HG03060 (cell line): ENCODE data around the gene GPN3.
"Not testable (repeated sequence)": the region's sequence is repeated elsewhere in the genome, so short reads cannot be mapped to it uniquely, and the experiment has no call there.

ENCODE experiments used
- ATAC-seq: cut with Tn5 transposase; IDR thresholded peaks from one replicate; pipeline ENCODE4 v1.9.1; 2021; ENCODE audit warnings: low read depth, moderate number of reproducible peaks; ENCODE audit not compliant: unreplicated experiment

Gene GPN3

GRCh38 chr12:110449799-110450497 is 18.1 kb downstream of the GPN3 start, which contains the start of gene ARPC3:
TSS of gene ARPC3 (minus strand) at chr12:110450337. CDS start at chr12:110450260, 77 bp downstream.
- peak; percentile 87 for ATAC-seq

- ATAC-seq, result no peak
These were observed 23.6 kb downstream of the GPN3 start for GRCh38 chr12:110444455-110444854.

GRCh38 chr12:110436231-110436630 is 31.8 kb downstream of the GPN3 start:
- ATAC-seq, result no peak

DNA sequence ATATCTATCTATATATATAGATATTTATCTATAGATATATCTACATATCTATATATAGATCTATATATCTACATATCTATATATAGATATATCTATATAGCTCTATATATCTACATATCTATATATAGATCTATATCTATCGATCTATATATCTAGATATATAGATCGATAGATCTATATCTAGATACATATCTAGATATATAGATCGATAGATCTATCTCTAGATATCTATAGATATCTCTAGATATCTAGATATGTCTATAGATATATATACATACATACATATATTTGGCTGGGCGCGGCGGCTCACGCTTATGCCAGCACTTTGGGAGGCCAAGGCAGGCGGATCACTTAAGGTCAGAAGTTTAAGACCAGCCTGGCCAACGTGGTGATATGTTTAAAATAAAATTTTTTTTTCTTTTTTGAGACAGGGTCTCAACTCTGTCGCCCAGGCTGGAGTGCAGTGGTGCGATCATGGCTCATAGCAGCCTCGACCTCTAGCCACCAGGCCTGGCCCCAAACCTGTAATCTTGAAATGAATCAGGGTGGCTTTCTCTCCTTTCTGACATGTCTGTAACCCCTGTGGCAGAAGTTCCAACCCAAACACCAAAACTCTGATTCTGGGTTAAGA is 36.0 kb downstream of the GPN3 start:
- ATAC-seq, result peak; percentile 23

- not testable (repeated sequence) for ATAC-seq
These were observed 38.4 kb downstream of the GPN3 start for GRCh38 chr12:110429676-110430075.

DNA sequence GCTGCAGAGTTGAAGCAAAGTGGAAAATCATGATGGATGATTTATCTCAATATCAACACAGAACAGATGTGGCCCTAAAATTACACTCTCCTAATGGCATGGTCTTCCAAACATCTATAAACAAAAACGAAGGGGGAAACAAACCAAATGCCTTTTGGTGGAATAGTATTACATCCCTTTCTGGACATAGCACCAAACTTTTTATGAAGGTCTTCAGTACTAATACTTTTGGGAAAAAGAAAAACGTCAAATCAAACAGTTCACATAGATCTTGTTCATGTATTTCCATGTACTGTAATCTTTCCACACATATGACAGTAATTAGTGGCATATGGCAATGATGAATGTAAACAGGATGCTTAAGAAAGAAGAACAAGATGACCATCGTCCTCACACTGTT is 41.7 kb downstream of the GPN3 start:
- no peak for ATAC-seq

GRCh38 chr12:110424237-110424636 is 43.8 kb downstream of the GPN3 start:
- no peak for ATAC-seq

GRCh38 chr12:110421701-110422100 is 46.4 kb downstream of the GPN3 start:
- no peak for ATAC-seq

GRCh38 chr12:110421159-110421661 is 46.8 kb downstream of the GPN3 start:
- ATAC-seq, result no peak

DNA sequence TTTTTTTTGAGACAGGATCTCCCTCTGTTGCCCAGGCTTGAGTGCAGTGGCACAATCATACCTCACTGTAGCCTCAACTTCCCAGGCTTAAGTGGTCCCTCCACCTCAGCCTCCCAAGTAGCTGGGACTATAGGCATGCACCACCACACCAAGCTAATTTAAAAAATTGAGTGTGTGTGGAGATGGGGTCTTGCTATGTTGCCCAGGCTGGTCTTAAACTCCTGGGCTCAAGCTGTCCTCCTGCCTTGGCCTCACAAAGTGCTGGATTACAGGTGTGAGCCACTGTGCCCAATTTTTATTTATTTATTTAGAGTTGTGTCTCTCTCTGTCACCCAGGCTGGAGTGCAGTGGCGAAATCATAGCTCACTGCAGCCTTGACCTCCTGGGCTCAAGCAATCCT is 47.4 kb downstream of the GPN3 start:
- not testable (repeated sequence) for ATAC-seq

- not testable (repeated sequence) for ATAC-seq
These were observed 50.9 kb downstream of the GPN3 start for GRCh38 chr12:110417113-110417512.

GRCh38 chr12:110410086-110410485 is 58.0 kb downstream of the GPN3 start:
- not testable (repeated sequence) for ATAC-seq

- not testable (repeated sequence) for ATAC-seq
These were observed 62.9 kb downstream of the GPN3 start for GRCh38 chr12:110405126-110405662.

- no peak for ATAC-seq
These were observed 63.9 kb downstream of the GPN3 start for GRCh38 chr12:110403976-110404682.

GRCh38 chr12:110403146-110403975 is 64.7 kb downstream of the GPN3 start, which contains the start of gene ANAPC7:
TSS of gene ANAPC7 (minus strand) at chr12:110403708. CDS start at chr12:110403627, 81 bp downstream.
- peak; percentile 63 for ATAC-seq
